AML-193 (cell line): Measurements from ENCODE around the gene ZNF177.
"Not testable (repeated sequence)": the region's sequence is repeated elsewhere in the genome, so short reads cannot be mapped to it uniquely, and the experiment has no call there.

ENCODE experiments used
- DNase-seq, 2 experiments: peaks; one replicate each; lab custom pipeline; 2025; lab: John Stamatoyannopoulos, UW

The ZNF177 gene

GRCh38 chr19:9362905-9363304 is at the start of gene ZNF177:
ZNF177 (plus strand) TSS chr19:9363013; CDS start chr19:9378312, 15,299 bp downstream.
- DNase-seq: no peak

GRCh38 chr19:9313756-9314155 is 49.1 kb upstream of the ZNF177 start:
- DNase-seq: no peak

- DNase-seq: no peak
Measured at GRCh38 chr19:9321338-9321737, 41.5 kb upstream of the ZNF177 start.

- not testable (repeated sequence) for DNase-seq
Measured at GRCh38 chr19:9321756-9322155, 41.1 kb upstream of the ZNF177 start.

GRCh38 chr19:9322201-9322600 is 40.6 kb upstream of the ZNF177 start:
- DNase-seq: not testable (repeated sequence)

- peak; percentile 61 to 75 for DNase-seq
Measured at GRCh38 chr19:9323557-9323918, 39.3 kb upstream of the ZNF177 start.

GRCh38 chr19:9323919-9324583 is 38.8 kb upstream of the ZNF177 start, which contains the start of gene ZNF559:
ZNF559 (plus strand) TSS chr19:9324179; CDS start chr19:9338550, 14,371 bp downstream.
- DNase-seq: peak; percentile 93 to 94

- no peak for DNase-seq
Measured at GRCh38 chr19:9324584-9324962, 38.2 kb upstream of the ZNF177 start.

- DNase-seq: no peak
Measured at GRCh38 chr19:9329999-9330398, 32.8 kb upstream of the ZNF177 start.

- DNase-seq: no peak
Measured at GRCh38 chr19:9342610-9343304, 20.1 kb upstream of the ZNF177 start.

- DNase-seq: no peak
Measured at GRCh38 chr19:9345005-9345404, 17.8 kb upstream of the ZNF177 start.

GRCh38 chr19:9348253-9348652 is 14.6 kb upstream of the ZNF177 start:
- DNase-seq: no peak

GRCh38 chr19:9348671-9349070 is 14.1 kb upstream of the ZNF177 start:
- DNase-seq: no peak

- no peak for DNase-seq
Measured at GRCh38 chr19:9352505-9352904, 10.3 kb upstream of the ZNF177 start.

- no peak for DNase-seq
Measured at GRCh38 chr19:9353011-9353410, 9.8 kb upstream of the ZNF177 start.

- no peak for DNase-seq
Measured at GRCh38 chr19:9354651-9355050, 8.2 kb upstream of the ZNF177 start.

GRCh38 chr19:9370738-9371619 is 8.2 kb downstream of the ZNF177 start:
- no peak for DNase-seq

GRCh38 chr19:9381361-9381785 is 18.6 kb downstream of the ZNF177 start:
- no peak for DNase-seq

GRCh38 chr19:9406798-9407352 is 44.1 kb downstream of the ZNF177 start:
- no peak for DNase-seq

- DNase-seq: no peak
Measured at GRCh38 chr19:9407827-9408226, 45.0 kb downstream of the ZNF177 start.

- DNase-seq: no peak
Measured at GRCh38 chr19:9413240-9413954, 50.6 kb downstream of the ZNF177 start.

- no peak for DNase-seq
Measured at GRCh38 chr19:9427941-9428340, 65.1 kb downstream of the ZNF177 start.
